ENCODE measurements around the gene DOCK1. TPM values are rescaled to one million over a fixed set of nuclear protein-coding genes. Genes with fewer than 3 reads are reported as not detected.

DOCK1 gene
- polyA plus RNA-seq, 1 donor from 2014 or later, result 2.7 TPM

- no peak overlapping the region for H3K27ac ChIP-seq (ENCODE audit: low read length)
- no peaks in the 10 kb centered on the region for H3K9me3 ChIP-seq (ENCODE audit: low read length)
- H3K27me3 ChIP-seq (ENCODE audit: insufficient read depth, low read depth, low read length), result no peaks in the 10 kb centered on the region
- no peak overlapping the region for H2AFZ ChIP-seq (ENCODE audit: low read depth, low read length)
- H3K9ac ChIP-seq (ENCODE audit: low read length), result no peak overlapping the region
- no peak overlapping the region for H3K4me3 ChIP-seq (ENCODE audit: low read length)
- no peaks in the 10 kb centered on the region for H3K36me3 ChIP-seq (ENCODE audit: insufficient read depth, low read length)
- no peak for TF ChIP-seq TAF1 (IDR thresholded peaks at IDR 0.05; ENCODE audit: low read depth)
- TF ChIP-seq EP300 (conservative IDR thresholded peaks at IDR 0.05; ENCODE audit: poor library complexity, severe bottlenecking), result no peak
- no peak for TF ChIP-seq MXI1 (conservative IDR thresholded peaks at IDR 0.05; ENCODE audit: poor library complexity, severe bottlenecking)
- no peak for TF ChIP-seq SMC3 (conservative IDR thresholded peaks at IDR 0.05; ENCODE audit: poor library complexity)
- no peaks in the 10 kb centered on the region for H3K79me2 ChIP-seq (replicated peaks; ENCODE audit: insufficient read depth, low read length)
- no peak overlapping the region for H3K4me2 ChIP-seq (ENCODE audit: low read length)
- no peaks in the 10 kb centered on the region for H3F3A ChIP-seq (ENCODE audit: insufficient read depth, low read length, poor library complexity, severe bottlenecking)
- H4K20me1 ChIP-seq (ENCODE audit: insufficient read depth), result no peaks in the 10 kb centered on the region
- no peaks in the 10 kb centered on the region for H3K9me2 ChIP-seq (ENCODE audit: insufficient read depth, low read length)
Measured at GRCh38 chr10:127059314-127059713, 154.1 kb downstream of the DOCK1 start.

DNA sequence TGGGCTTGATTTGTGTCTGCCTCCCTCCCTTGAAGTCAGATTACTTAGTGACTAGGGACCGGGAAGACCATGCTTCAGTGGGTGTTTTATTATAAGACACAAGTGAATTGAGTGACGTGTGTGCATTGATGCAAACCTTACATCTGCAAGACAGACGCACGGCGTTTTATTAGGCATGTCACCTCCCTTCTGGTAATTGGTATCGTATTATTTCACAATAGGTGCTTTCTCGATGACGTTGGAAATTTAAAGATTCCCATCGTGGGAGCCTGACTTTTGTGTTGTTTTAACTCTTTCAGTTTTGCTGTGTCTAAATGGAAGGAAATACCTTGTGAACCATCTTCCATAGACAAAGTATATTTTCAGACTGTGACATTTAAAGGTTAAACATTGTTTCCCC, 158.5 kb downstream of the DOCK1 start:
- Histone ChIP-seq H3K9ac (ENCODE audit: low read length) (no peak overlapping the region), H3K27ac (ENCODE audit: low read length) (peak overlapping the region; percentile 19), H2AFZ (ENCODE audit: low read depth, low read length) (no peak overlapping the region), H3K27me3 (ENCODE audit: insufficient read depth, low read depth, low read length) (no peaks in the 10 kb centered on the region), H3F3A (ENCODE audit: insufficient read depth, low read length, poor library complexity, severe bottlenecking) (no peaks in the 10 kb centered on the region), H3K4me3 (ENCODE audit: low read length) (no peak overlapping the region), H3K9me2 (ENCODE audit: insufficient read depth, low read length) (no peaks in the 10 kb centered on the region), H4K20me1 (ENCODE audit: insufficient read depth) (no peaks in the 10 kb centered on the region), H3K79me2 (replicated peaks; ENCODE audit: insufficient read depth, low read length) (no peaks in the 10 kb centered on the region), H3K36me3 (ENCODE audit: insufficient read depth, low read length) (no peaks in the 10 kb centered on the region), H3K4me2 (ENCODE audit: low read length) (no peak overlapping the region), H3K9me3 (ENCODE audit: low read length) (no peaks in the 10 kb centered on the region)
- peak; percentile 26 for TF ChIP-seq EP300 (conservative IDR thresholded peaks at IDR 0.05; ENCODE audit: poor library complexity, severe bottlenecking)
- no peak for TF ChIP-seq TAF1 (IDR thresholded peaks at IDR 0.05; ENCODE audit: low read depth)
- TF ChIP-seq POLR2AphosphoS5 (IDR thresholded peaks at IDR 0.05), result peak; percentile 27

DNA sequence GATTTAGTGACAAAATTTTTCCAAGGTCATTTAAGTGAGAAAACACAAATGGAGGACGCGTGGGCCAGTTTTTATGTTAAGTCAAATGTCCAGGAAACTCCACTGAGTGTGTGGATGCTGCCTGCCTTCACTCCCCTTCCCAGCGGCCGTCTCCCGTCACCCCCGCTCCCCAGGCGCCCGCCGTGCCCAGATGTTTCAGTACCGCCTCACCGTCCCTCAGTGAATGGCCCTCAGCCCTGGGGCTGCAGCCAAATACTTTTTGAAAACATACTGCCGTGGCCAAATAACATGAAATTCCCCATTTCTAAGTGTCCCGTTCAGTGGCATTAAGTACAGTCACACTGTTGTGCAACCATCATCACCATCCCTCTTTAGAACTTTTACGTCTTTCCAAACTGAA, 159.2 kb downstream of the DOCK1 start:
- TF ChIP-seq EP300 (conservative IDR thresholded peaks at IDR 0.05; ENCODE audit: poor library complexity, severe bottlenecking) (no peak), SMC3 (conservative IDR thresholded peaks at IDR 0.05; ENCODE audit: poor library complexity) (no peak), TAF1 (IDR thresholded peaks at IDR 0.05; ENCODE audit: low read depth) (no peak), RAD21 (conservative IDR thresholded peaks at IDR 0.05) (no peak), EZH2 (IDR thresholded peaks at IDR 0.05; ENCODE audit: borderline replicate concordance, insufficient read depth, low read length, poor library complexity, severe bottlenecking) (no peak)
- TF ChIP-seq, protein P1, sequence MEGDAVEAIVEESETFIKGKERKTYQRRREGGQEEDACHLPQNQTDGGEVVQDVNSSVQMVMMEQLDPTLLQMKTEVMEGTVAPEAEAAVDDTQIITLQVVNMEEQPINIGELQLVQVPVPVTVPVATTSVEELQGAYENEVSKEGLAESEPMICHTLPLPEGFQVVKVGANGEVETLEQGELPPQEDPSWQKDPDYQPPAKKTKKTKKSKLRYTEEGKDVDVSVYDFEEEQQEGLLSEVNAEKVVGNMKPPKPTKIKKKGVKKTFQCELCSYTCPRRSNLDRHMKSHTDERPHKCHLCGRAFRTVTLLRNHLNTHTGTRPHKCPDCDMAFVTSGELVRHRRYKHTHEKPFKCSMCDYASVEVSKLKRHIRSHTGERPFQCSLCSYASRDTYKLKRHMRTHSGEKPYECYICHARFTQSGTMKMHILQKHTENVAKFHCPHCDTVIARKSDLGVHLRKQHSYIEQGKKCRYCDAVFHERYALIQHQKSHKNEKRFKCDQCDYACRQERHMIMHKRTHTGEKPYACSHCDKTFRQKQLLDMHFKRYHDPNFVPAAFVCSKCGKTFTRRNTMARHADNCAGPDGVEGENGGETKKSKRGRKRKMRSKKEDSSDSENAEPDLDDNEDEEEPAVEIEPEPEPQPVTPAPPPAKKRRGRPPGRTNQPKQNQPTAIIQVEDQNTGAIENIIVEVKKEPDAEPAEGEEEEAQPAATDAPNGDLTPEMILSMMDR (IDR thresholded peaks at IDR 0.05; ENCODE audit: poor library complexity, severe bottlenecking), result no peak
- no peaks in the 10 kb centered on the region for H3K36me3 ChIP-seq (ENCODE audit: insufficient read depth, low read length)

More for the DNA sequence above, 159.2 kb downstream of the DOCK1 start:
- Histone ChIP-seq H3K27me3 (ENCODE audit: insufficient read depth, low read depth, low read length) (no peaks in the 10 kb centered on the region), H3K9ac (ENCODE audit: low read length) (no peak overlapping the region), H2AFZ (ENCODE audit: low read depth, low read length) (no peak overlapping the region), H3K9me2 (ENCODE audit: insufficient read depth, low read length) (no peaks in the 10 kb centered on the region), H3K4me2 (ENCODE audit: low read length) (no peak overlapping the region), H3F3A (ENCODE audit: insufficient read depth, low read length, poor library complexity, severe bottlenecking) (no peaks in the 10 kb centered on the region), H4K20me1 (ENCODE audit: insufficient read depth) (no peaks in the 10 kb centered on the region), H3K4me3 (ENCODE audit: low read length) (no peak overlapping the region), H3K9me3 (ENCODE audit: low read length) (no peaks in the 10 kb centered on the region), H3K27ac (ENCODE audit: low read length) (no peak overlapping the region), H3K79me2 (replicated peaks; ENCODE audit: insufficient read depth, low read length) (no peaks in the 10 kb centered on the region)

Data from neural cell (in vitro differentiated cells).